H9 (cell line): ENCODE results near the gene NOP16. TPM values are rescaled to one million over a fixed set of nuclear protein-coding genes. Genes with fewer than 3 reads are reported as not detected.

Source experiments
- DNase-seq: peaks from one replicate; pipeline ENCODE4 v3.0.0-alpha.2; 2017
- H2AFZ ChIP-seq: one replicate; pipeline ENCODE4 v1.6.1; 2013; ENCODE audit warnings: mild to moderate bottlenecking, low read length, control low read depth, moderate library complexity
- H2AK5ac ChIP-seq: 2 replicates; pipeline ENCODE4 v1.6.1; 2013; ENCODE audit warnings: low read length, control low read depth, mixed read lengths; ENCODE audit not compliant: insufficient read length
- H2BK120ac ChIP-seq: one replicate; pipeline ENCODE4 v1.6.1; 2013; ENCODE audit warnings: low read depth, mild to moderate bottlenecking, low read length, control low read depth, inconsistent platforms; ENCODE audit not compliant: poor library complexity, severe bottlenecking
- H2BK12ac ChIP-seq: 2 replicates; pipeline ENCODE4 v1.6.1; 2013; ENCODE audit warnings: low read length, control low read depth, mixed read lengths, low read depth; ENCODE audit not compliant: insufficient read length
- H2BK15ac ChIP-seq: 2 replicates; pipeline ENCODE4 v1.6.1; 2013; ENCODE audit warnings: low read depth, low read length, control low read depth
- H2BK20ac ChIP-seq: one replicate; pipeline ENCODE4 v1.6.1; 2013; ENCODE audit warnings: low read depth, mild to moderate bottlenecking, low read length, control low read depth, inconsistent platforms; ENCODE audit not compliant: poor library complexity, severe bottlenecking
- H2BK5ac ChIP-seq: 2 replicates; pipeline ENCODE4 v1.6.1; 2013; ENCODE audit warnings: low read length, control low read depth, mixed read lengths; ENCODE audit not compliant: insufficient read length
- H3K14ac ChIP-seq: 2 replicates; pipeline ENCODE4 v1.6.1; 2013; ENCODE audit warnings: low read length, control low read depth; ENCODE audit not compliant: insufficient read depth
- H3K18ac ChIP-seq: 2 replicates; pipeline ENCODE4 v1.6.1; 2013; ENCODE audit warnings: low read depth, mild to moderate bottlenecking, mixed read lengths, low read length, control low read depth; ENCODE audit not compliant: insufficient read length
- H3K23ac ChIP-seq: 2 replicates; pipeline ENCODE4 v1.6.1; 2013; ENCODE audit warnings: low read length, control low read depth, mixed read lengths, low read depth; ENCODE audit not compliant: insufficient read length
- H3K23me2 ChIP-seq: 2 replicates; pipeline ENCODE4 v1.6.1; 2013; ENCODE audit warnings: low read depth, mild to moderate bottlenecking, mixed read lengths, low read length, control low read depth; ENCODE audit not compliant: insufficient read length, poor library complexity, severe bottlenecking
- H3K27ac ChIP-seq: 2 replicates; pipeline ENCODE4 v1.5.1; 2013; ENCODE audit warnings: low read length, control low read depth, mixed read lengths, low read depth; ENCODE audit not compliant: insufficient read length
- H3K27me3 ChIP-seq: 2 replicates; pipeline ENCODE4 v1.6.1; 2013; ENCODE audit warnings: low read length, control low read depth, inconsistent platforms; ENCODE audit not compliant: insufficient read depth
- H3K4ac ChIP-seq: 2 replicates; pipeline ENCODE4 v1.6.1; 2013; ENCODE audit warnings: low read depth, mild to moderate bottlenecking, control low read depth, inconsistent platforms, low read length, moderate library complexity
- H3K4me1 ChIP-seq: 2 replicates; pipeline ENCODE4 v1.6.1; 2013; ENCODE audit warnings: low read length, control low read depth, inconsistent platforms; ENCODE audit not compliant: insufficient read depth
- H3K4me2 ChIP-seq: 2 replicates; pipeline ENCODE4 v1.6.1; 2013; ENCODE audit warnings: low read length, control low read depth, mixed read lengths; ENCODE audit not compliant: insufficient read length, insufficient read depth
- H3K56ac ChIP-seq: 2 replicates; pipeline ENCODE4 v1.6.1; 2013; ENCODE audit warnings: low read depth, mild to moderate bottlenecking, mixed read lengths, low read length, control low read depth; ENCODE audit not compliant: insufficient read length
- H3K79me1 ChIP-seq: 2 replicates; pipeline ENCODE4 v1.6.1; 2013; ENCODE audit warnings: low read depth, mild to moderate bottlenecking, moderate library complexity, low read length, control low read depth, inconsistent platforms; ENCODE audit not compliant: insufficient read depth, poor library complexity, severe bottlenecking
- H3K79me2 ChIP-seq: 2 replicates; pipeline ENCODE4 v1.6.1; 2013; ENCODE audit warnings: low read length, control low read depth, inconsistent platforms; ENCODE audit not compliant: insufficient read depth
- H3K9ac ChIP-seq: 2 replicates; pipeline ENCODE4 v1.6.1; 2013; ENCODE audit warnings: low read length, control low read depth, mixed read lengths; ENCODE audit not compliant: insufficient read length; ENCODE audit errors: extremely low read depth
- H3K9me3 ChIP-seq: one replicate; pipeline ENCODE4 v1.6.1; 2013; ENCODE audit warnings: low read depth, low read length, inconsistent platforms; ENCODE audit not compliant: control insufficient read depth
- H3T11ph ChIP-seq: one replicate; pipeline ENCODE4 v1.6.1; 2013; ENCODE audit warnings: mild to moderate bottlenecking, low read length, control low read depth, inconsistent platforms
- H4K20me1 ChIP-seq: one replicate; pipeline ENCODE4 v1.6.1; 2013; ENCODE audit not compliant: control insufficient read depth, insufficient read length, insufficient read depth
- H4K5ac ChIP-seq: 2 replicates; pipeline ENCODE4 v1.6.1; 2013; ENCODE audit warnings: low read depth, mild to moderate bottlenecking, mixed read lengths, low read length, control low read depth; ENCODE audit not compliant: insufficient read length
- H4K8ac ChIP-seq: replicated peaks from 2 replicates; pipeline ENCODE4 v1.6.1; 2013; ENCODE audit warnings: low read length, control low read depth, mixed read lengths, low read depth; ENCODE audit not compliant: insufficient read length
- H4K91ac ChIP-seq: 2 replicates; pipeline ENCODE4 v1.6.1; 2013; ENCODE audit warnings: low read depth, mild to moderate bottlenecking, moderate library complexity, mixed read lengths, low read length, control low read depth; ENCODE audit not compliant: insufficient read length
- H3K27ac Mint-ChIP-seq, 3 experiments: 2 replicates in 2 of 3; 3 replicates in 1 of 3; pipeline ENCODE4 v1.8.0; 2020 to 2021; ENCODE audit warnings: mixed read lengths in 3 of 3, mild to moderate bottlenecking in 1 of 3, moderate library complexity in 1 of 3
- H3K27me3 Mint-ChIP-seq: 2 replicates; pipeline ENCODE4 v1.8.0; 2021; ENCODE audit warnings: low read depth, mild to moderate bottlenecking, moderate library complexity, mixed read lengths
- H3K36me3 Mint-ChIP-seq, 3 experiments: 2 replicates in 2 of 3; 3 replicates in 1 of 3; pipeline ENCODE4 v1.8.0; 2020 to 2021; ENCODE audit warnings: low read depth in 3 of 3, mixed read lengths in 3 of 3; ENCODE audit not compliant: insufficient read depth in 1 of 3
- H3K4me1 Mint-ChIP-seq, 2 experiments: 2 replicates each; pipeline ENCODE4 v1.8.0; 2020; ENCODE audit warnings: mixed read lengths in 2 of 2
- H3K4me3 Mint-ChIP-seq, 2 experiments: 2 replicates in 1 of 2; 3 replicates in 1 of 2; pipeline ENCODE4 v1.8.0; 2020 to 2021; ENCODE audit warnings: mild to moderate bottlenecking in 2 of 2, mixed read lengths in 2 of 2, moderate library complexity in 1 of 2
- H3K9me3 Mint-ChIP-seq, 2 experiments: 2 replicates in 1 of 2; 3 replicates in 1 of 2; pipeline ENCODE4 v1.8.0; 2020; ENCODE audit warnings: mild to moderate bottlenecking in 2 of 2, mixed read lengths in 2 of 2, moderate library complexity in 1 of 2
- CTCF ChIP-seq: fragments of 200-600 bp; sonication (generic); conservative IDR thresholded peaks from 3 replicates; pipeline ENCODE4 v1.8.0; 2021; ENCODE audit warnings: antibody characterized with exemption, mild to moderate bottlenecking
- WGBS: extraction: QIAGEN DNeasy Blood & Tissue Kit; methylation state at CpG from one replicate; pipeline ENCODE4 v1.1.7; 2013; ENCODE audit warnings: missing lambda C conversion rate, low lambda C conversion rate, mixed read lengths; ENCODE audit not compliant: insufficient read length; ENCODE audit errors: extremely low coverage; 5-methylcytosine and 5-hydroxymethylcytosine counted together
- total RNA-seq: library from RNA; stranded (reverse); gene quantifications from 2 replicates; pipeline ENCODE4 v1.2.1, GENCODE V29; 2021

NOP16 gene
- total RNA-seq, 1 experiment from 2014 or later: 114 TPM

GRCh38 chr5:176359658-176360057, 28.7 kb downstream of the NOP16 start:
- peaks cover 9 to 16% of the 10 kb centered on the region in 2 experiments for H3K4me1 Mint-ChIP-seq
- H3K79me2 ChIP-seq: peaks cover 8% of the 10 kb centered on the region; the same call in 1 of the 2 replicates
- H3K9me3 Mint-ChIP-seq: no peaks in the 10 kb centered on the region
- peaks cover 5% of the 10 kb centered on the region; the same call in 1 of the 2 replicates for H3K27me3 ChIP-seq
- no peak overlapping the region for H2BK20ac ChIP-seq
- H2BK5ac ChIP-seq: no peak overlapping the region
- no peak overlapping the region for H2AK5ac ChIP-seq
- no peak overlapping the region for H4K8ac ChIP-seq
- WGBS: no CpG with 5 or more reads among the region's 4 CpGs
- no peaks in the 10 kb centered on the region; the same call in 1 of the 2 replicates for H3K4me1 ChIP-seq
- peaks cover 31% of the 10 kb centered on the region for H3K27me3 Mint-ChIP-seq
- no peak overlapping the region for H4K91ac ChIP-seq
- DNase-seq: no peak
- TF ChIP-seq CTCF: no peak
- H3K23me2 ChIP-seq: peaks cover 6% of the 10 kb centered on the region
- H3K23ac ChIP-seq: no peak overlapping the region
- H3K9ac ChIP-seq: no peak overlapping the region
- H3K4me3 Mint-ChIP-seq: peak overlapping the region; percentile 75 to 98
- H3K18ac ChIP-seq: no peak overlapping the region
- H3K14ac ChIP-seq: no peak overlapping the region
- H3K27ac Mint-ChIP-seq: no peak overlapping the region
- H2BK120ac ChIP-seq: no peak overlapping the region
- no peak overlapping the region for H2BK12ac ChIP-seq
- no peak overlapping the region for H3T11ph ChIP-seq
- no peaks in the 10 kb centered on the region for H3K9me3 ChIP-seq
- H2AFZ ChIP-seq: no peak overlapping the region
- H4K20me1 ChIP-seq: no peaks in the 10 kb centered on the region
- H2BK15ac ChIP-seq: no peak overlapping the region
- H3K79me1 ChIP-seq: no peaks in the 10 kb centered on the region
- H3K27ac ChIP-seq: no peak overlapping the region
- no peak overlapping the region for H3K4ac ChIP-seq
- H3K4me2 ChIP-seq: no peak overlapping the region
- no peak overlapping the region for H4K5ac ChIP-seq
- H3K56ac ChIP-seq: no peak overlapping the region
- H3K36me3 Mint-ChIP-seq: peaks cover 20 to 48% (median 34%) of the 10 kb centered on the region in 3 experiments
